HG03439 (cell line): ENCODE results near the gene TMEM179.

Experiments used
- ATAC-seq: cut with Tn5 transposase; IDR thresholded peaks from one replicate; pipeline ENCODE4 v1.9.1; 2021; ENCODE audit warnings: mild to moderate bottlenecking, moderate library complexity; ENCODE audit not compliant: unreplicated experiment

TMEM179 gene

GRCh38 chr14:104573930-104574329 lies 30.6 kb downstream of the TMEM179 start:
- ATAC-seq: no peak

- no peak for ATAC-seq
These were observed 31.9 kb downstream of the TMEM179 start for GRCh38 chr14:104572668-104573067.

DNA sequence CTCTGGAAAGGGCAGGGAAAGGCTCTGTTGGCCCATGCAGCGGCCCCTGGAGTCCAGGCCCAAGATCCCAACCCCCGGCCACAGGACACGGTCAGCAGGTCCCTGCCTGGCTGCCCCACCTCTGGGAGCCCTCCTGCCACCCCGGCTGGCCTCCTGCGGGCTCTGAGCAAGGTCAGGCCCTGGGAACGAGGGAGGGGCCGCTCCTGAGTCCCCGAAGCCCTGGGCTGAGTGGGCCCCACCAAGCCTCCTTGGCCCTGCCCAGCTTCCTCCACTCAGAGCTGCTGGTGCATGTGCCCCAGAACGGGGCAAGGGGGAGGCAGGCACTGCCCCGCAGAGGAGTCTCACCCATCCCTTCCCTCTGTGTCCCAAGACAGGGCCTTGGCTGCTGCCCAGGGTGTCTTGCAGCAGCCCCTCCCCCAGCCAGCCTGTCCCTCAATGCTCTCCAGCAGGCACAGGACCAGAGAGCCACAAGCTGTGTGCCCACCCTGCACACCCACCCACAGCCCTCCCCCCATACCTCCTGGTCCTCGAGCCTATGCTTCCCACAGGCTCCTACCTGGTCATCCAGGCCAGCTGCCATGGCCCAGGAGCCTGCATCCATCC lies 32.4 kb downstream of the TMEM179 start:
- no peak for ATAC-seq

DNA sequence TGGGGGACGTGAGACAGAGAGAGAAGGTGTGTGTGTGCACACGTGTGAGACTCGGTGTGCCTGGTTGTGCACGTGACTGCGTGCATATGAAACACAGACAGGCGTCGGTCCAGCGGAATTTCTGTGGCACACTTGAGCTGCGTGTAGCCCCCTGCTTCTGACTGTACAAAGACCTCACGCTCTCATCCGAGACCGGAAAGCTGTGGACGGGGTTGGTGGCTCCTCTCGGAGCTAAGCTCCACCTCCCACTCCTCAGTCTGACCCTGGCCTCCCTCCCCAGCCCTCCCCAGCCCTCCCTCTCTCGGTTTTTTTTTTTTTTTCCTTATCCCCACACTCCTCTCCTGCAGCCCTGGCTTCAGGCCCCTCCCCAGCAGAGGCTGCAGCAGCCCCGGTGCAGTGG lies 33.3 kb downstream of the TMEM179 start:
- ATAC-seq: no peak

GRCh38 chr14:104569435-104569834 lies 35.1 kb downstream of the TMEM179 start:
- ATAC-seq: no peak

DNA sequence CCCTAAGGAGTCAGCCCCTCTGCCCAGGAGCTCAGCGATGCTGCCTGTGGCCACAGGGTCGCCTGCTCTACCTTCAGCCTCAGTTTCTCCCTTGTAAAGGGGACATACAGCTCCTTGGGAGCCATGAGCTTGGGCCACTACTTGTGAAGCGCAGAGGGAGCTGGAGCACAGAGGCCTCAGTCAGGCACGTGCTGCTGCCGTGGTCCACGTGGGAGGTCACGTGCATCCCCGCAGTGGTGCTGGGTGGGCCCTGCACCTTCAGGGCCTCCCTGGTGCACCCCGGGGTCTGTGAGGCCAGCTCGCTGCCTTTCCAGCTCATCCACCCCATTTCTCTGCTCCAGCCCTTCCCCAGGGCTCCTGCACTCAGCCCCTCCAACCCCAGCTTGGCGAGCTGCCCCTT lies 36.0 kb downstream of the TMEM179 start:
- ATAC-seq: no peak

DNA sequence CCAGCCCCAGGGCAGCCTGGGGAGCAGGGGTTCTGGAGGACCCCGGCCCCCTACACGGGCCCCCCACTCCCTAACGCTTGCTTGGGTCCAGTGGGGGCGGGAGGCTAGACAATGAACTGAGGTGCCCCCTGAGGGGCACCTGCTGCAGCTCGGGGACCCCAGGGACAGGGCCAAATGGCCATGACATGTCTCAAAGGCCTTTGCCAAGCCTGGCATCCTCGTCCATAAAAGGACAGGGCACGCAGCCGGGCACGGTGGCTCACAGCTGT lies 36.7 kb downstream of the TMEM179 start:
- no peak for ATAC-seq

DNA sequence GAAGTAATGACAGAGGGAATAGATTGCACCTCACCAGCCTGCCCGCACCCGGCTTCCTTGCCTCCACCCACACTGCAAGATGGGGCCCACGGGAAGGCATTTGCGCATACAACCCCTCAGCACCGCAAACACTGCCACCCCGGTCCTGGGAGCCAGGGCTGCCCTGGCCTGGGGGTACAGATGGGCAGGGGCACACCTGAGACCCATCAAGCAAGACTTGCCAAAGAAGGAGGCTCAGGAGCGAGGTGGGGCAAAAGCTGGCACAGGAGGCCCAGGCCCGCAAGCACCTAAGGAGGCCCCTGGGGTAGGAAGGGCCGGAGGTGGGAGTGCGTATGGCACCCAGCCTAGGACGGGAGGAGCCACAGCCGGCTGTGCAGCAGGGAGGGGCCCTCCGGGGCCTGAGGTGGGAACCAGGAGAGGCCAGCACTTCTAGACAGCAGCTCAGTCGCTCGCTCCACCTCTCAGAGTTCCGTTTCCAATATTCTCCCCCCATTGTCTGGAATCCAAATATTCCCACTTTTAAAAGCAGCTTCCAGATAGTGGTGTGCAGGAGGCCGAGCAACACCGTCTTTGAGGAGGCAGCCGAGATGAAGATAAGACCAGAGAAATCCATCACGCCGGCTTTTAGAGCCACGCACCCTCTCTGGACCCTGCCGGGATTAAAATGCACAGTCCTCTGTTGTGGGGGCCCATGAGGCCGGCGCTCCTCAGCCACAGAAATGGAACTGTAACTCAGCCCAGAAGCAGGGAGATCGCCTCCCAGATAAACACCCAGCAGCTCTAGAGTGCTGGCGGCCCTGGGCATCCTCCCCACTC lies 37.2 kb downstream of the TMEM179 start:
- no peak for ATAC-seq

- no peak for ATAC-seq
These were observed 39.6 kb downstream of the TMEM179 start for GRCh38 chr14:104564744-104565679.

- ATAC-seq: no peak
These were observed 40.6 kb downstream of the TMEM179 start for GRCh38 chr14:104563742-104564615.

- no peak for ATAC-seq
These were observed 41.3 kb downstream of the TMEM179 start for GRCh38 chr14:104563191-104563741.

GRCh38 chr14:104562606-104563005 lies 42.0 kb downstream of the TMEM179 start:
- no peak for ATAC-seq

GRCh38 chr14:104561632-104562495 lies 42.7 kb downstream of the TMEM179 start:
- ATAC-seq: no peak

DNA sequence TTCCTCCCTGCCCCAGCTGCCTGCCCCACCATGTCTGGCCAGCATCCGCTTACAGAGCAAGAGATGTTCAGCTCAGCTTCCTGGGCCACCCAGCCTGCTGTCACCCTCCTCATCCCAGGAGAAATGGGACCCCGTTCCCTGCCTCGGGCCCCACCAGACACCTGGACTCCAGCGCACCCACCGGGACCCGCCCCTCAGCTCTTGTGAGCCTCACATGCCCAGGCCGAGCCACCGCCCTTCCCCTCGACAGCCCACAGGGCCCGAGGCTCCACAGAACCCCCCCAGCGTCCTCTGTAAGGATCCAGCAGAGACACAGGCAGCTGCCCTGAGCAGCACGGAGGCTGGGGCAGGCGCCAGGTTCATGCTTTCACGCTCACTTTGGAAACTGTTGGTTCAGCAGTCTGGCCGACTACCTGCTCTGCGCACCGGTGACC lies 43.4 kb downstream of the TMEM179 start:
- ATAC-seq: no peak

- no peak for ATAC-seq
These were observed 44.0 kb downstream of the TMEM179 start for GRCh38 chr14:104560586-104560945.

GRCh38 chr14:104559804-104560585 lies 44.6 kb downstream of the TMEM179 start:
- ATAC-seq: no peak

- no peak for ATAC-seq
These were observed 45.4 kb downstream of the TMEM179 start for GRCh38 chr14:104559028-104559803.
